ENCODE data around the gene POU2AF1. TPM values are rescaled to one million over a fixed set of nuclear protein-coding genes. Genes with fewer than 3 reads are reported as not detected.

The POU2AF1 gene
- total RNA-seq, 1 donor from 2014 or later = not detected

- H3K9me3 Mint-ChIP-seq (ENCODE audit: low read depth) = peaks cover 15% of the 10 kb centered on the region
- no peak overlapping the region for H3K4me3 Mint-ChIP-seq (ENCODE audit: unreplicated experiment)
- H3K27ac Mint-ChIP-seq (ENCODE audit: unreplicated experiment) = no peak overlapping the region
- TF ChIP-seq, protein P1, sequence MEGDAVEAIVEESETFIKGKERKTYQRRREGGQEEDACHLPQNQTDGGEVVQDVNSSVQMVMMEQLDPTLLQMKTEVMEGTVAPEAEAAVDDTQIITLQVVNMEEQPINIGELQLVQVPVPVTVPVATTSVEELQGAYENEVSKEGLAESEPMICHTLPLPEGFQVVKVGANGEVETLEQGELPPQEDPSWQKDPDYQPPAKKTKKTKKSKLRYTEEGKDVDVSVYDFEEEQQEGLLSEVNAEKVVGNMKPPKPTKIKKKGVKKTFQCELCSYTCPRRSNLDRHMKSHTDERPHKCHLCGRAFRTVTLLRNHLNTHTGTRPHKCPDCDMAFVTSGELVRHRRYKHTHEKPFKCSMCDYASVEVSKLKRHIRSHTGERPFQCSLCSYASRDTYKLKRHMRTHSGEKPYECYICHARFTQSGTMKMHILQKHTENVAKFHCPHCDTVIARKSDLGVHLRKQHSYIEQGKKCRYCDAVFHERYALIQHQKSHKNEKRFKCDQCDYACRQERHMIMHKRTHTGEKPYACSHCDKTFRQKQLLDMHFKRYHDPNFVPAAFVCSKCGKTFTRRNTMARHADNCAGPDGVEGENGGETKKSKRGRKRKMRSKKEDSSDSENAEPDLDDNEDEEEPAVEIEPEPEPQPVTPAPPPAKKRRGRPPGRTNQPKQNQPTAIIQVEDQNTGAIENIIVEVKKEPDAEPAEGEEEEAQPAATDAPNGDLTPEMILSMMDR (IDR thresholded peaks at IDR 0.05) = no peak
- peaks cover 3% of the 10 kb centered on the region for H3K36me3 Mint-ChIP-seq (ENCODE audit: low read depth)
- no peaks in the 10 kb centered on the region for H3K4me1 Mint-ChIP-seq (ENCODE audit: low read depth)
- no peak for DNase-seq (ENCODE audit: low spot score)
- peaks cover 7% of the 10 kb centered on the region for H3K27me3 Mint-ChIP-seq (ENCODE audit: low read depth)
These were observed 42.4 kb downstream of the POU2AF1 start for GRCh38 chr11:111336582-111337256.

DNA sequence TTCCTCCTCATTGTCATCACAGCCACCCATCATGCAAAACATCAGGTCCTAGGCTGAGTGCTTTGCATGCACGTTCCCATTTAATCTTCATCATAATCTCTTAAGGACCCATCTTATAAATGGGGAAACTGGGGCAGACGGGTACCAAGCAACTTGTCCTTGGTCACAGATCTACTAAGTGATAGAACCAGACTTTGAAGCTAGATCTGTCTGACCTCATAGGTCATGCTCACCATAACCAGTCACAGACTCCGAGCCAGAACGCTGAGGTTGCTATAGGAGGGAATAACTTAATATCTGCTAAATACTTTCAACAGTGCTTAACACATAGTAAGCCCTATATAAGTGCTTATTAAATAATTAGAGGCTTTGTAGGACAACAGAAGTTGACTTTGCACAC, 43.0 kb downstream of the POU2AF1 start:
- no peak for DNase-seq (ENCODE audit: low spot score)
- Mint-ChIP-seq H3K27me3 (ENCODE audit: low read depth) (peaks cover 7% of the 10 kb centered on the region), H3K36me3 (ENCODE audit: low read depth) (peaks cover 3% of the 10 kb centered on the region), H3K9me3 (ENCODE audit: low read depth) (peaks cover 15% of the 10 kb centered on the region), H3K27ac (ENCODE audit: unreplicated experiment) (no peak overlapping the region), H3K4me3 (ENCODE audit: unreplicated experiment) (no peak overlapping the region), H3K4me1 (ENCODE audit: low read depth) (no peaks in the 10 kb centered on the region)
- TF ChIP-seq, protein P1 (IDR thresholded peaks at IDR 0.05) = no peak

DNA sequence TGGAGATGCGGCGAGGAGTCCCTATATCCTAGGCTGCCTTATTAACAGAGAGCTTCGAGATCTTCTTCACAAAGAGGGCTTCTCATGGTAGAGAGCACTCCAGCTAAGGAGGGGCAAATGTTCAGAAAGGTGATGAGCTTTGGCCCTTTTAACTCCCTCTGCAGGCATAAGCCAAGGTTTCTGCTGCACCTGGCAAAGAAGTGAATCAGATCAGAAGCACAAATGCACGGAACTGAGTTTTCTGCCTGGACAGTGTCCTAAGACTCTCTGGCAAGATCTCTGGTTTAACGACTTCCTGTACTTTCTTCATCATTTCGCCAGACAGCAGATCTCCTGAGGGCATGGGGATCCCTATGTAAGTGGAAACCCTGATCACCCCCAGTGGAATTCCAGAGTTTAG, 43.5 kb downstream of the POU2AF1 start:
- H3K36me3 Mint-ChIP-seq (ENCODE audit: low read depth) = peaks cover 3% of the 10 kb centered on the region
- TF ChIP-seq, protein P1 (IDR thresholded peaks at IDR 0.05) = no peak

DNA sequence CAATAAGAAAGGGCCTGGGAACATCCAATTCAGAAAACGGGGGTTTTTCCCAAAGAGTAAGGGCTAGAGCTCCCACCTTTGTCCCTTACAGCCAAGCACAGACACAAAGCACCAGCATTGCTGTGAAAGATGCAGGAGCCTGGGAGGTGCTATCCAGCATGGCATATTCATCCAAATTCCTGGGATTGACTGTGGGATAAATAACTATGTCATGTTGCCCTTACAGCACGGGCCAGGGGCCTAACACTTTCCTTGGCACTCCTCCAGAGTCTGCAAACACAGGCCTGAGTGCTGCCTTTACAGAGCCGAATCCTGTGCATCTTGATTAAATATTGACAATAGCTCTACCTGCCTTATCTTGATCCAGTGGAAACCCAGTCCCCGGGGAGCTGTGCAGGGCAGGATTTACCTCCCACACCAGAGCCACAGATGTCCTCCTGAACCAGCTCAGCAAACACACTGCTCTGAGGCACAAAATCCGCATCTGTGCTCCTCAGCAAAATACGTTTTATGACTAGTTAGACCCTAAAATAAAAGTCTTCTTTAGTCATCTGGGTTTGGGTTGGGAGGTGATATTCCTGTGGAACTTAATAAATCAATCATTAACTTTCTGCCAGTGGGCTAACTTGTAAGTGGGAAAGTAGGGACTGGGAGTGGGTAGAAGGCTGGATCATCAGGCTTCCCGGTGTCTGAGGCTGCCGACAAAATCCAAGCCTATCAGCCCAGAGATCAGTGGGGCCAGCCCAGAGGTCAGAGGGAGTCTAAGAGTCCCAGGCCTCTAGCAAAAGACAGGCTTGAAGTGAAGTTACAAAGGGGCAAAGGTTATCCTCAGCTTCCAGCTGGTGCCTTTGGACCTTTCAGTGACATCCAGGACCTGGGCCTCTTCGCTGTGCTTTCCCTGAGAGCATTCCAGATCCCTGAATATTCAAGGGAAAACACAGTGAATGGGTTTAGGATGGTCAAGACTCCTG, 44.3 kb downstream of the POU2AF1 start:
- Mint-ChIP-seq H3K36me3 (ENCODE audit: low read depth) (peaks cover 3% of the 10 kb centered on the region), H3K4me3 (ENCODE audit: unreplicated experiment) (no peak overlapping the region), H3K9me3 (ENCODE audit: low read depth) (peaks cover 8% of the 10 kb centered on the region), H3K4me1 (ENCODE audit: low read depth) (no peaks in the 10 kb centered on the region), H3K27me3 (ENCODE audit: low read depth) (peaks cover 7% of the 10 kb centered on the region), H3K27ac (ENCODE audit: unreplicated experiment) (no peak overlapping the region)
- no peak for DNase-seq (ENCODE audit: low spot score)
- TF ChIP-seq, protein P1 (IDR thresholded peaks at IDR 0.05) = no peak

More for the DNA sequence above, 43.5 kb downstream of the POU2AF1 start:
- Mint-ChIP-seq H3K4me3 (ENCODE audit: unreplicated experiment) (no peak overlapping the region), H3K9me3 (ENCODE audit: low read depth) (peaks cover 15% of the 10 kb centered on the region), H3K27me3 (ENCODE audit: low read depth) (peaks cover 7% of the 10 kb centered on the region), H3K27ac (ENCODE audit: unreplicated experiment) (no peak overlapping the region), H3K4me1 (ENCODE audit: low read depth) (no peaks in the 10 kb centered on the region)
- no peak for DNase-seq (ENCODE audit: low spot score)

DNA sequence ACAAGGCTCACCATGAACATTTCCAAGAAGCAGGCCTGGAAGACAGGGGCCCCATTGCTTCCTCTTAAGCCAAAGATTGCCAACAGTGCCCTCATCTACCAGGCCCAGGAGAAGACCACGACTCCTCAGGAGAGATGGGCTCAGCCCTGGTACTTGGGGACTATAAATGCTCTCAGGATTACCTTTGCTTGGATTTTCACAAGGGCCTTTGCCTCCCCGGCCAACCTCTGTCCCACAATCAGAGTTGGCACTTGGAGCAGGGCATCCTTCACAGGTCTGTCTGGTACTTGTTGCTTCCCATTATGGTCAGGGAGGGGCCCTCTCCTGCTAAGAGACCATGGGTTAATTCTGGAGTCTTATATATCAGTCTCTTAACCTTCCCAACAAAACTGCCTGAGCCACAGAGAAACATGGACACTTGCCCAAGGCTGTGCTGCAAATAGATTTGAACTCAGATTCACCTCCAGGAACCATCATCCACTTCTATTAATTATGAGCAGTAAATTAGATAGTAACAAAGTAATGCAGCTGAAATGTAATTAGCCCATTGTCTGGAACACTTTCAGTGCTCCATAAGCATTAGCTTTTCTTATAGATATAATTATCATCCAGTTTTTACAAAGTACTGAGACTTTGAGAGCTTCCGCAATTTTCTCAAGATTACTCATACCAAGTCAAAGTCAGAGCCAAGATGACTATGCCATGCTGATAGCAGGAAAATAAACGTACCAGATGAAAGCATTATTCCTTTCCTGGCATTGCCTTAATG, 47.2 kb downstream of the POU2AF1 start:
- H3K27ac Mint-ChIP-seq (ENCODE audit: unreplicated experiment) = no peak overlapping the region
- no peak for DNase-seq (ENCODE audit: low spot score)
- H3K4me3 Mint-ChIP-seq (ENCODE audit: unreplicated experiment) = no peak overlapping the region
- no peaks in the 10 kb centered on the region for H3K36me3 Mint-ChIP-seq (ENCODE audit: low read depth)
- no peaks in the 10 kb centered on the region for H3K9me3 Mint-ChIP-seq (ENCODE audit: low read depth)
- H3K27me3 Mint-ChIP-seq (ENCODE audit: low read depth) = peaks cover 7% of the 10 kb centered on the region
- TF ChIP-seq, protein P1 (IDR thresholded peaks at IDR 0.05) = no peak
- H3K4me1 Mint-ChIP-seq (ENCODE audit: low read depth) = no peaks in the 10 kb centered on the region

Data from chondrocyte (in vitro differentiated cells).